Vagina (tissue), 2 donors: Measurements from ENCODE around the gene ISCU.

Source experiments
- POLR2AphosphoS5 ChIP-seq, 2 donors: sonication (generic); formaldehyde crosslinking; IDR thresholded peaks; one replicate each; pipeline ENCODE4 v1.9.0; 2017; ENCODE audit warnings: antibody characterized with exemption in 2 of 2, mild to moderate bottlenecking in 2 of 2, low read depth in 1 of 2; ENCODE audit not compliant: insufficient read depth in 1 of 2
- TF ChIP-seq, protein P1 (sequence below), 3 experiments: fragments of 450-650 bp in 2 of 3; fragments of 200-600 bp in 1 of 3; sonication (generic) in 1 of 3; IDR thresholded peaks; one replicate each; pipeline ENCODE4 v1.5.1; 2017 to 2019; ENCODE audit warnings: antibody characterized with exemption in 3 of 3, mild to moderate bottlenecking in 2 of 3, moderate library complexity in 2 of 3

- TF ChIP-seq POLR2AphosphoS5 (IDR thresholded peaks at IDR 0.05; ENCODE audit: insufficient read depth in 1 of 2, low read depth in 1 of 2) = no peak
- TF ChIP-seq, protein P1, sequence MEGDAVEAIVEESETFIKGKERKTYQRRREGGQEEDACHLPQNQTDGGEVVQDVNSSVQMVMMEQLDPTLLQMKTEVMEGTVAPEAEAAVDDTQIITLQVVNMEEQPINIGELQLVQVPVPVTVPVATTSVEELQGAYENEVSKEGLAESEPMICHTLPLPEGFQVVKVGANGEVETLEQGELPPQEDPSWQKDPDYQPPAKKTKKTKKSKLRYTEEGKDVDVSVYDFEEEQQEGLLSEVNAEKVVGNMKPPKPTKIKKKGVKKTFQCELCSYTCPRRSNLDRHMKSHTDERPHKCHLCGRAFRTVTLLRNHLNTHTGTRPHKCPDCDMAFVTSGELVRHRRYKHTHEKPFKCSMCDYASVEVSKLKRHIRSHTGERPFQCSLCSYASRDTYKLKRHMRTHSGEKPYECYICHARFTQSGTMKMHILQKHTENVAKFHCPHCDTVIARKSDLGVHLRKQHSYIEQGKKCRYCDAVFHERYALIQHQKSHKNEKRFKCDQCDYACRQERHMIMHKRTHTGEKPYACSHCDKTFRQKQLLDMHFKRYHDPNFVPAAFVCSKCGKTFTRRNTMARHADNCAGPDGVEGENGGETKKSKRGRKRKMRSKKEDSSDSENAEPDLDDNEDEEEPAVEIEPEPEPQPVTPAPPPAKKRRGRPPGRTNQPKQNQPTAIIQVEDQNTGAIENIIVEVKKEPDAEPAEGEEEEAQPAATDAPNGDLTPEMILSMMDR (IDR thresholded peaks at IDR 0.05) = no peak
Measured at GRCh38 chr12:108538146-108538545, 24.2 kb upstream of the ISCU start.
